Neuronal stem cell (in vitro differentiated cells): ENCODE measurements around the gene TRERF1.
A peak's percentile ranks its signal among the peaks of the same experiment; 100 is the strongest.

Source experiments
- DNase-seq: peaks from one replicate; pipeline ENCODE4 v3.0.0-alpha.2; 2013; ENCODE audit warnings: low spot score
- H2AFZ ChIP-seq: one replicate; pipeline ENCODE4 v1.6.1; 2013; ENCODE audit warnings: mild to moderate bottlenecking, low read length, inconsistent platforms
- H2AK5ac ChIP-seq: 2 replicates; pipeline ENCODE4 v1.6.1; 2013; ENCODE audit warnings: low read depth, mild to moderate bottlenecking, inconsistent platforms, low read length, moderate library complexity, mixed read lengths
- H2BK120ac ChIP-seq: 2 replicates; pipeline ENCODE4 v1.6.1; 2013; ENCODE audit warnings: low read depth, mild to moderate bottlenecking, inconsistent platforms, low read length, moderate library complexity, mixed read lengths
- H2BK12ac ChIP-seq: one replicate; pipeline ENCODE4 v1.6.1; 2013; ENCODE audit warnings: low read length, inconsistent platforms
- H2BK15ac ChIP-seq: 2 replicates; pipeline ENCODE4 v1.6.1; 2013; ENCODE audit warnings: mild to moderate bottlenecking, low read length, inconsistent platforms, mixed read lengths
- H2BK5ac ChIP-seq: one replicate; pipeline ENCODE4 v1.6.1; 2013; ENCODE audit warnings: inconsistent platforms, mild to moderate bottlenecking, low read length, moderate library complexity
- H3K14ac ChIP-seq: one replicate; pipeline ENCODE4 v1.6.1; 2013; ENCODE audit warnings: low read length, inconsistent platforms
- H3K18ac ChIP-seq: 2 replicates; pipeline ENCODE4 v1.6.1; 2013; ENCODE audit warnings: low read length, inconsistent platforms
- H3K23ac ChIP-seq: 2 replicates; pipeline ENCODE4 v1.6.1; 2013; ENCODE audit warnings: low read depth, mild to moderate bottlenecking, mixed read lengths, low read length, inconsistent platforms; ENCODE audit not compliant: poor library complexity
- H3K27ac ChIP-seq: replicated peaks from 3 replicates; pipeline ENCODE4 v1.5.1; 2013; ENCODE audit warnings: low read length, inconsistent platforms
- H3K27me3 ChIP-seq, 3 experiments: 2 replicates each; pipeline ENCODE4 v1.6.1; 2013; ENCODE audit warnings: low read length in 3 of 3, mild to moderate bottlenecking in 2 of 3, inconsistent platforms in 1 of 3, low read depth in 1 of 3, mixed read lengths in 1 of 3, moderate library complexity in 1 of 3; ENCODE audit not compliant: control insufficient read depth in 3 of 3, insufficient read depth in 3 of 3
- H3K36me3 ChIP-seq, 2 donors: replicated peaks in 1 of 2; 2 replicates each; pipeline ENCODE4 v1.6.1; 2013; ENCODE audit warnings: low read length in 2 of 2; ENCODE audit not compliant: control insufficient read depth in 2 of 2, insufficient read depth in 2 of 2
- H3K4ac ChIP-seq: 2 replicates; pipeline ENCODE4 v1.6.1; 2013; ENCODE audit warnings: inconsistent platforms, mild to moderate bottlenecking, low read length, moderate library complexity
- H3K4me1 ChIP-seq, 2 donors: 1 replicate in 1 of 2; 2 replicates in 1 of 2; pipeline ENCODE4 v1.6.1; 2013; ENCODE audit warnings: low read length in 2 of 2, low read depth in 1 of 2; ENCODE audit not compliant: control insufficient read depth in 2 of 2, insufficient read depth in 1 of 2
- H3K4me2 ChIP-seq: one replicate; pipeline ENCODE4 v1.6.1; 2013; ENCODE audit warnings: mild to moderate bottlenecking, low read length, inconsistent platforms; ENCODE audit not compliant: insufficient read depth, poor library complexity, severe bottlenecking
- H3K4me3 ChIP-seq, 2 donors: 2 replicates each; pipeline ENCODE4 v1.5.1; 2013; ENCODE audit warnings: low read length in 2 of 2, mild to moderate bottlenecking in 2 of 2, inconsistent platforms in 1 of 2, moderate library complexity in 1 of 2
- H3K79me1 ChIP-seq: one replicate; pipeline ENCODE4 v1.6.1; 2013; ENCODE audit warnings: low read depth, mild to moderate bottlenecking, inconsistent platforms, low read length, moderate library complexity
- H3K9ac ChIP-seq: one replicate; pipeline ENCODE4 v1.6.1; 2013; ENCODE audit warnings: mild to moderate bottlenecking, low read depth, low read length, inconsistent platforms; ENCODE audit not compliant: poor library complexity
- H3K9me3 ChIP-seq, 2 donors: replicated peaks in 1 of 2; 2 replicates each; pipeline versions ENCODE3 to v1.6.1; 2013; ENCODE audit warnings: low read length in 2 of 2, mild to moderate bottlenecking in 2 of 2, inconsistent platforms in 1 of 2, low read depth in 1 of 2, mixed read lengths in 1 of 2, moderate library complexity in 1 of 2; ENCODE audit not compliant: control insufficient read depth in 2 of 2, insufficient read depth in 1 of 2
- H4K8ac ChIP-seq: one replicate; pipeline ENCODE4 v1.6.1; 2013; ENCODE audit warnings: low read depth, mild to moderate bottlenecking, inconsistent platforms, low read length, moderate library complexity
- H4K91ac ChIP-seq: one replicate; pipeline ENCODE4 v1.6.1; 2013; ENCODE audit warnings: low read length, low read depth, mild to moderate bottlenecking, inconsistent platforms; ENCODE audit not compliant: poor library complexity
- WGBS, 2 donors: extraction: QIAGEN DNeasy Blood & Tissue Kit; methylation state at CpG; one replicate each; pipeline ENCODE4 v1.1.7; 2013; ENCODE audit warnings: missing lambda C conversion rate in 2 of 2, mixed read lengths in 1 of 2; ENCODE audit not compliant: insufficient read length in 2 of 2, insufficient replicate concordance in 1 of 2; ENCODE audit errors: extremely low coverage in 2 of 2; 5-methylcytosine and 5-hydroxymethylcytosine counted together

The TRERF1 gene

GRCh38 chr6:42251500-42251899 lies 200.2 kb downstream of the TRERF1 start:
- H2BK5ac ChIP-seq: no peak overlapping the region
- H3K23ac ChIP-seq: no peak overlapping the region
- DNase-seq: no peak
- no peak overlapping the region for H2BK12ac ChIP-seq
- H3K18ac ChIP-seq: no peak overlapping the region
- H3K14ac ChIP-seq: no peak overlapping the region
- no peak overlapping the region for H4K91ac ChIP-seq
- H3K4ac ChIP-seq: no peak overlapping the region
- no CpG with 5 or more reads among the region's 1 CpG for WGBS, 2 donors
- H2BK120ac ChIP-seq: no peak overlapping the region
- H3K4me2 ChIP-seq: no peak overlapping the region
- no peak overlapping the region for H3K9ac ChIP-seq
- no peaks in the 10 kb centered on the region for H3K79me1 ChIP-seq
- H3K4me3 ChIP-seq: no peak overlapping the region
- H4K8ac ChIP-seq: no peak overlapping the region
- peaks cover 25 to 80% of the 10 kb centered on the region in 2 donors for H3K36me3 ChIP-seq
- peak overlapping the region; percentile 62 for H3K27ac ChIP-seq
- H3K4me1 ChIP-seq: peaks cover 2 to 21% of the 10 kb centered on the region in 2 donors
- H2BK15ac ChIP-seq: no peak overlapping the region
- H3K9me3 ChIP-seq: no peaks in the 10 kb centered on the region
- H3K27me3 ChIP-seq: no peaks in the 10 kb centered on the region
- no peak overlapping the region for H2AK5ac ChIP-seq
- no peak overlapping the region for H2AFZ ChIP-seq

GRCh38 chr6:42250274-42250931 lies 201.3 kb downstream of the TRERF1 start:
- peak overlapping the region; percentile 70 for H3K27ac ChIP-seq

GRCh38 chr6:42249279-42249678 lies 202.4 kb downstream of the TRERF1 start:
- Histone ChIP-seq H3K4me1 (peaks cover 2 to 21% of the 10 kb centered on the region in 2 donors), H3K23ac (no peak overlapping the region), H3K9ac (no peak overlapping the region), H3K36me3 (peaks cover 21 to 81% of the 10 kb centered on the region in 2 donors), H4K8ac (no peak overlapping the region), H2BK15ac (no peak overlapping the region), H3K4me3 (no peak overlapping the region), H2BK5ac (peak overlapping the region; percentile 35), H3K79me1 (no peaks in the 10 kb centered on the region), H2AK5ac (no peak overlapping the region), H3K9me3 (no peaks in the 10 kb centered on the region), H2BK120ac (no peak overlapping the region), H3K4ac (no peak overlapping the region), H4K91ac (no peak overlapping the region), H3K14ac (peak overlapping the region; percentile 23), H3K4me2 (no peak overlapping the region), H3K27ac (no peak overlapping the region), H2BK12ac (no peak overlapping the region), H3K27me3 (no peaks in the 10 kb centered on the region), H3K18ac (peak overlapping the region; percentile 76), H2AFZ (no peak overlapping the region)
- DNase-seq: no peak
- no CpG with 5 or more reads among the region's 3 CpGs for WGBS, 2 donors

More at GRCh38 chr6:42250274-42250931, 201.3 kb downstream of the TRERF1 start:
- Histone ChIP-seq H3K36me3 (peaks cover 23 to 81% of the 10 kb centered on the region in 2 donors), H2BK15ac (no peak overlapping the region), H3K27me3 (no peaks in the 10 kb centered on the region), H3K9ac (no peak overlapping the region), H2AFZ (no peak overlapping the region), H3K4me1 (peaks cover 2 to 21% of the 10 kb centered on the region in 2 donors), H3K14ac (no peak overlapping the region), H3K23ac (no peak overlapping the region), H3K18ac (no peak overlapping the region), H2AK5ac (no peak overlapping the region), H3K4me3 (no peak overlapping the region), H2BK120ac (no peak overlapping the region), H3K4me2 (no peak overlapping the region), H4K91ac (no peak overlapping the region), H3K9me3 (no peaks in the 10 kb centered on the region), H3K79me1 (no peaks in the 10 kb centered on the region), H3K4ac (no peak overlapping the region), H2BK12ac (no peak overlapping the region), H4K8ac (no peak overlapping the region), H2BK5ac (no peak overlapping the region)
- peak; percentile 73 for DNase-seq
- WGBS, 2 donors: no CpG with 5 or more reads among the region's 10 CpGs

GRCh38 chr6:42243046-42243445 lies 208.7 kb downstream of the TRERF1 start:
- Histone ChIP-seq H3K79me1 (no peaks in the 10 kb centered on the region), H2BK120ac (no peak overlapping the region), H3K27ac (no peak overlapping the region), H3K18ac (peak overlapping the region; percentile 68), H3K36me3 (peaks cover 23 to 68% of the 10 kb centered on the region in 2 donors), H3K27me3 (no peaks in the 10 kb centered on the region), H2AFZ (no peak overlapping the region), H3K4me2 (no peak overlapping the region), H3K9ac (no peak overlapping the region), H3K4ac (no peak overlapping the region), H4K91ac (no peak overlapping the region), H2AK5ac (no peak overlapping the region), H3K23ac (no peak overlapping the region), H3K4me1 (peaks cover 0 to 2% of the 10 kb centered on the region in 2 donors), H3K14ac (no peak overlapping the region), H2BK15ac (no peak overlapping the region), H3K9me3 (no peaks in the 10 kb centered on the region), H4K8ac (no peak overlapping the region), H2BK5ac (no peak overlapping the region), H2BK12ac (no peak overlapping the region), H3K4me3 (no peak overlapping the region)
- no CpG with 5 or more reads among the region's 11 CpGs for WGBS, 2 donors
- no peak for DNase-seq
